HG03565 (cell line): ENCODE results near the gene PRSS37.
A peak's percentile ranks its signal among the peaks of the same experiment; 100 is the strongest.
"Not testable (repeated sequence)": the region's sequence is repeated elsewhere in the genome, so short reads cannot be mapped to it uniquely, and the experiment has no call there.

ENCODE experiments used
- ATAC-seq: cut with Tn5 transposase; IDR thresholded peaks from one replicate; pipeline ENCODE4 v1.9.1; 2021; ENCODE audit warnings: mild to moderate bottlenecking, moderate library complexity; ENCODE audit not compliant: unreplicated experiment

The PRSS37 gene, protein sequence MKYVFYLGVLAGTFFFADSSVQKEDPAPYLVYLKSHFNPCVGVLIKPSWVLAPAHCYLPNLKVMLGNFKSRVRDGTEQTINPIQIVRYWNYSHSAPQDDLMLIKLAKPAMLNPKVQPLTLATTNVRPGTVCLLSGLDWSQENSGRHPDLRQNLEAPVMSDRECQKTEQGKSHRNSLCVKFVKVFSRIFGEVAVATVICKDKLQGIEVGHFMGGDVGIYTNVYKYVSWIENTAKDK

GRCh38 chr7:141841385-141841784, at the start of gene PRSS37:
Gene PRSS37, minus strand, starts transcription at chr7:141841485. Its CDS starts 436 bp downstream, at chr7:141841049.
- no peak for ATAC-seq

GRCh38 chr7:141889321-141889720, 48.0 kb upstream of the PRSS37 start:
- ATAC-seq, result no peak

- peak; percentile 88 for ATAC-seq
Measured at GRCh38 chr7:141884539-141885225, 43.4 kb upstream of the PRSS37 start.

- no peak for ATAC-seq
Measured at GRCh38 chr7:141880960-141881359, 39.7 kb upstream of the PRSS37 start.

DNA sequence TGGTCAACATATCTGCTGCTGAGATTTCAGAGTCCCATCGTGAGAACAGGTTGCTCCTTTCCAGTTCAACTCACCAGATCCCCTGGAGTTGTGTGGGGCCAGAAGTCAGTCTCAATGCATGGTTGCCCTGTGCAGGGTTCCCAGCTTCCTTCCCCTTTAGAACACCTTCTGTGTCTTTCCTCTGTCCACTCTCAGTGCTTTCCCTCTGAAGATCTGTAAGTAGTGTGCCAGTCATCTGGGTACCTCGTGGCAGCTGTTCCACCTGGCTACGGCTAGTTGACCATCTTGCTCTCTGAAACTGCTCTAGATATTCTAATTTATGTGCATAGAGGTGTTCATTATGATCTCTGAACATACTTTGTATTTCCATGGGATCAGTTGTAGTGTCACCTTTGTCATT, 36.1 kb upstream of the PRSS37 start:
- ATAC-seq, result no peak

DNA sequence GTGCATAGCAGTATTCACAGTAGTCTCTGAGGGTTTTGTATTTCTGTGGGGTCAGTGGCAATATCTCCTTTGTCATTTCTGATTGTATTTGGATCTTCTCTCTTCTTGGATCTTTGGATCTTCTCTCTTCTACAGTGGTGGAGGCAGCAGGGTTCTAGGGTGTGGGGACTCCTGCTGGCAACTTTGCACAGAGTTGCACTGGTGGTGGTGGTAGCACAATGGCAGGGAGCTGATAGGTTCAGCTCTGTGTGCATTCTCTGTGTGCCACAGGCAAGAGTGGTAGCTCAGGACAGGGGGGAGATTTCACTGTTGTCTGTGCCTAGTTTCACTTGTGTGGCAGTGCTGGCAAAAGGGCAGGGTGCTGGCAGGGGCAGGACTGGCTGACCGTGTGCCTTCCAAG, 35.1 kb upstream of the PRSS37 start:
- no peak for ATAC-seq

DNA sequence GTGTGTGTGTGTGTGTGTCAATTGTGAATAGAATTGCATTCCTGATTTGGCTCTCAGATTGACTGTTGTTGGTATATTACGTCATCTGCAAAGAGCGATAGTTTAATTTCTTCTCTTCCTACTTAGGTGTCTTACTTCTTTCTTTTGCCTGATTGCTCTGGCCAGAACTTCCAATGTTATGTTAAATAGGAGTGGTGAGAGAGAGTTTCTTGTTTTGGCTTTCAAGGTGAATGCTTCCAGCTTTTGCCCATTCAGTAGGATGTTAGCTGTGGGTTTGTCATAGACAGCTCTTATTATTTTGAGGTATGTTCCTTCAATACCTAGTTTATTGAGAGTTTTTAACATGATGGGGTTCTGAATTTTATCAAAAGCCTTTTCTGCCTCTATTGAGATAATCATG, 34.2 kb upstream of the PRSS37 start:
- no peak for ATAC-seq

DNA sequence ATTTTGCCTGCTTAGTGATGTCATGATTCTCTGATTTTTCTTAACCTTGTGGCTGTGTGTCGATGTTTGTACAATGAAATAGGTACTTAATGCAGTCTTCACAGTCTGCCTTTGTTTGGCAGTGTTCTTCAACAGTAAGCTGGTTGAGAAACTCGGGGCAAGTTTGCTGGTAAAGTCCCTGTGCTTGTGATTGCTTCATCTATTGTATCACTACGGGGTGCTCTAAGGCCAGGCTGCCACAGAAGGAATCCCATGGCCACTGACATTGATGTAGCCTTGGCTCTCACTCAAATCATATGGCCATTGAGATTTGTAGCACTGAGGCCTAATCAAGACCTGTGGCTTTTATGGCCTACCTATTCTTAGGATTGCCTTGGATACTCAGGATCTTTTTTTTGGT, 33.5 kb upstream of the PRSS37 start:
- no peak for ATAC-seq

- no peak for ATAC-seq
Measured at GRCh38 chr7:141872931-141873330, 31.6 kb upstream of the PRSS37 start.

DNA sequence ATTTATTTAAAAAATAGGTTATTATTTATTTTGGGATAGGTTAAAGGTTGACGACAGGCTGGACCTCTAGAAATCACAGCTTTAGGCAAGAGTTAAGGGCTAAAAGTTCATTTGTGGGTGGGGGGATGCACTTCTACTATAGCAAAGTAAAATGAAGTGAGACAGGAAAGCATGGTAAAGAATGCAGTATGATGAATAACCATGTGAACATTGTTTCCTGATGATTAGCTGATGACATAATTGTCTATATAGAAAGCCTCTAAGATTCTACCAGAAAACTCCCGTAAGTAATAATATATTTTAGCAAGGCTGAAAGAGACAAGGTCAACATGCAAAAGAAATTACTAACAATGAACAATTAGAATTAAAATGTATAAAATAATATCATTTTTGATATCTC, 25.7 kb upstream of the PRSS37 start:
- no peak for ATAC-seq

DNA sequence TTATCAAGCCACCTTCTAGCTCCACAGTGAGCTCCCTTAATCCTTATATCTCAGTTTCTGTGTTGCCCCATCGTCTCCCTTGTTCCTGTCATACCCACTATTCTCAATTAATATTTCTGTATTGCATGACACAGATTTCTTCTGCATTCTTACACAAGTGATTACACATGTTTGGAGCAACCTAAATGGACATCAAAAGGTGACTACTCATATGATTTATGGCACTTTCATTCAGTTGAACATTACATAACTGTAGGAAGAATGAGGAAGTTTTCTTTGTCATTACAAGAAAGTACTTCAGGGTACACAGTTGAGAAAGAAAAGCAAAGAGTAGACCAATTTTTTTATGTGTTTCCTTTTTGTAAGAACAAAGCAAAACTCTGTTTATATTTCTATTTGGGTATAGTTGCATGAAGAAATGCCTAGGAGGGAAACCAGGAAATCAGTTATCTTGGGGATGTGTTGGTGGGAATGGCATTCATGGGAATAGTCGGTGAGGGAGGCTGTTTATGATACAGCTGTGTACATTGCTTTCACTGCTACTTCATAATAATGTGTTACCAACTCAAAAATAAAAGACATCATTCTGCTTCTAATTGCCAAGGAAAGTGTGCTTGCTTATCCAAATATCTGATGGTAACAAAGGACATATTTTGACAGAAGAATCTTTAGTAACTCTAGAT, 23.6 kb upstream of the PRSS37 start:
- ATAC-seq, result no peak

GRCh38 chr7:141860207-141860606, 18.9 kb upstream of the PRSS37 start:
- ATAC-seq, result no peak

GRCh38 chr7:141847996-141848395, 6.7 kb upstream of the PRSS37 start:
- no peak for ATAC-seq

GRCh38 chr7:141844256-141844655, 3.0 kb upstream of the PRSS37 start:
- no peak for ATAC-seq

DNA sequence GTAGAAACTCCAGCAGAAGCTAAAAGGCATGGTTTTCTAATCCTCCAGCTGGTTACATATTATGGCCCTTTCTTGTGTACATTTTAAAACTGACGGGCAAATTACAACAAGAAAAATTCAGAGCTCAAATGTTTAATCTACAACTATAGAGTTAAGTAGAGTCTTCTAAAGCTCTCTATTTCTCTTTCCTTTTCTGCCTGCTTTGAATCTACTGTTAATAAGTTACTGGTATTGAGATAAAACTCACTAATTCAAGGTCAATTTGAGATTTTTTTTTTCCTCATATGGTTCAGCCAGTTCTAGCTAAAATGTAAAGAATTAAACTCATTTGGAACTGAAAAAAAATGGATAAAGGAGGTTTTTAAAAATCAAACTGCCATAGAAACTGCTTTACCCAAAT, 1.6 kb upstream of the PRSS37 start:
- ATAC-seq, result no peak

GRCh38 chr7:141840708-141841107, 577 bp downstream of the PRSS37 start:
- ATAC-seq, result no peak

GRCh38 chr7:141839256-141839655, 2.0 kb downstream of the PRSS37 start:
- no peak for ATAC-seq

DNA sequence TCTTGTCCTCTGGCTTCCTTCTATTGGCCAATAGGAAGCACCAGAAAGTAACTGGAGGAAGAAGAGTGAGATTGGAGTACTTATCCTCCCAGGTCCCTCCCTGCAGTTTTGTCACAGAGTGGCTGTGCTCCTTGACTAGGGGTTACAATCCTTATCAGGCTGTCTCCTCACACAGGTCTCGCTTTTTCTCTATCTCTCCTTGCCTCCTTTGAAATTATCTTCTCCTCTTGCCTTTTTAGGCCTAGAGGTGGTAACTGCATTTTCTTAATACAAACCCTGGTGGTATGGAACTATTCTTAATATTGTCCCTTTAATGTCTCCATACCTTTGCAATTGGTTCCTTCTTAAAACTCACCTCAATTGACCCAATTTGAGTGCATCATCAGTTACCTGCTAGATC, 2.7 kb downstream of the PRSS37 start:
- ATAC-seq, result no peak

DNA sequence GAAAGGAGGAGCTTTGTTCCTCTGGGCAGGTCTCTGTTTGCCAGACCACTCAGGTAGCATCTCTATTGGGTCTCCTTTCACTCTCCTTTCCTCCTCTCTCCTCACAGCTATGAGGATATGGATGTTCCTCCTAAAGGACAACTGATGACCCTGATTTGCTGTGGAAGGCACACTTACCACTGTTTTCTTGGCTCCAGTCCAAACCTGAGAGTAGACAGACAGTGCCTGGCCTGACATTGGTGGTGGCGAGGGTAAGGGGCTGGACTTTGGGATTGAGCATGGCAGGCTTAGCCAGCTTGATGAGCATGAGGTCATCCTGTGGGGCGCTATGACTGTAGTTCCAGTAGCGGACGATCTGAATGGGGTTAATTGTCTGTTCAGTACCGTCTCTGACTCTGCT, 3.6 kb downstream of the PRSS37 start:
- no peak for ATAC-seq

DNA sequence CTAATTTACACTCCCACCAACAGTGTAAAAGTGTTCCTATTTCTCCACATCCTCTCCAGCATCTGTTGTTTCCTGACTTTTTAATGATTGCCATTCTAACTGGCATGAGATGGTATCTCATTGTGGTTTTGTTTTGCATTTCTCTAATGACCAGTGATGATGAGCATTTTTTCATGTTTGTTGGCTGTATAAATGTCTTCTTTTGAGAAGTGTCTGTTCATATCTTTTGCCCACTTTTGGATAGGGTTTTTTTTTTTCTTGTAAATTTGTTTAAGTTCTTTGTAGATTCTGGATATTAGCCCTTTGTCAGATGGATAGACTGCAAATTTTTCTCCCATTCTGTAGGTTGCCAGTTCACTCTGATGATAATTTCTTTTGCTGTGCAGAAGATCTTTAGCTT, 18.9 kb downstream of the PRSS37 start:
- not testable (repeated sequence) for ATAC-seq

DNA sequence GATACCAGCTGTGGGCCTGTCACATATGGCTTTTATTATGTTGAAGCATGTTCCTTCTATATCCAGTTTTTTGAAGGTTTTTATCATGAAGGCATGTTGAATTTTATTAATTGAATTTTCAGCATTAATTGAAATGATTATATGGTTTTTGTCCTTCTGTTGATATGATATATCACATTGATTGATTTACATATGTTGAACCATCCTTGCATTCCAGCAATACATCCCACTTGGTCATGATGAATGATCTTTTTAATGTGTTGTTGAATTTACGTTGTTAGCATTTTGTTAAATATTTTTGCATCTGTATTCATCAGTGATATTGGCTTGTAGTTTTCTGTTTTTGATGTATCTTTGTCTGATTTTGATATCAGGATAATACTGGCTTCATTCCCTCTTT, 21.2 kb downstream of the PRSS37 start:
- ATAC-seq, result no peak

DNA sequence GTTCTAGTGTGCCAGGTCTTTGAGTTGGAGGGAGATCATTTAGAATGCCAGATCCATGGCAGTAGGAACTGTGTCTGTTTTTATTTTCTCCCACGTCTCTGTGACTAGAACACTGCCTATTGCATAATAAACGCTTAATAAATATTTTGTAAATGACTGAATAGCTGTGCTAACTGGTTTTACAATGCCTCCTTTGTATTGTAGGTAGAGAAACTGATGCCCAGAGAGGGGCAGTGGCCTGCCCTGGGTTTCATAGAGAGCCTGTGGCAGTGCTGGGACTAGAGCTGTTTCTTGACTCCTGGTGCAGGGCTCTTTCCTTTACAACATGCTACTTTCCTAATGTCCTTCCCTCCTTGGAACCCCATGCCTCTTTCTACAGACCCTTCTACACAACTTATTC, 48.8 kb downstream of the PRSS37 start:
- no peak for ATAC-seq
